Activated B cell treated with CpG ODN at 0.5 μM for 24 hours (primary cell): Measurements from ENCODE around the gene NAA38. TPM values are rescaled to one million over a fixed set of nuclear protein-coding genes. Genes with fewer than 3 reads are reported as not detected.

Source experiments
- ATAC-seq: fragments of 200-7000 bp; cut with Tn5 transposase; one replicate; pipeline ENCODE4 v1.10.0; 2021; ENCODE audit warnings: low read depth, mild to moderate bottlenecking, moderate library complexity
- CTCF ChIA-PET: fragments of 350-600 bp; sonication (Branson Sonifier 250); formaldehyde crosslinking; loops from one replicate; lab custom pipeline; 2021; ENCODE audit warnings: antibody characterized with exemption; lab: Charles Lee
- POLR2A ChIA-PET: fragments of 350-600 bp; sonication (Branson Sonifier 250); formaldehyde crosslinking; loops from one replicate; lab custom pipeline; 2021; ENCODE audit warnings: antibody characterized with exemption; lab: Charles Lee
- DNase-seq: peaks from one replicate; pipeline ENCODE4 v3.0.0; 2022
- H3K27ac Mint-ChIP-seq: one replicate; pipeline ENCODE4 v1.8.0; 2020; ENCODE audit warnings: mixed read lengths
- H3K27me3 Mint-ChIP-seq: one replicate; pipeline ENCODE4 v1.8.0; 2021; ENCODE audit warnings: mixed read lengths
- H3K36me3 Mint-ChIP-seq: one replicate; pipeline ENCODE4 v1.8.0; 2021; ENCODE audit warnings: low read depth, mixed read lengths
- H3K4me1 Mint-ChIP-seq: one replicate; pipeline ENCODE4 v1.8.0; 2021; ENCODE audit warnings: mixed read lengths
- H3K4me3 Mint-ChIP-seq: one replicate; pipeline ENCODE4 v1.8.0; 2020; ENCODE audit warnings: mild to moderate bottlenecking, mixed read lengths
- H3K9me3 Mint-ChIP-seq: one replicate; pipeline ENCODE4 v1.8.0; 2020; ENCODE audit warnings: mixed read lengths
- CTCF ChIP-seq: fragments of 200-600 bp; IDR thresholded peaks from one replicate; pipeline ENCODE4 v1.8.0; 2022; ENCODE audit warnings: antibody characterized with exemption, mild to moderate bottlenecking
- intact Hi-C: fragments of 100-400 bp; cut with micrococcal nuclease; formaldehyde crosslinking; loops from one replicate; pipeline ENCODE4 v1.15.1; 2024
- total RNA-seq: library from RNA; stranded (reverse); gene quantifications from 2 replicates; pipeline ENCODE4 v1.2.3, GENCODE V29; 2022

Gene NAA38
- total RNA-seq, 1 donor from 2014 or later: 36.0 TPM

- ChIA-PET POLR2A (interaction anchor here (0.6 to 1.5 kb wide), 6 partner anchors 9 to 106 kb away, joined by 3 to 5 read pairs (median 4); partner anchors contain the start of genes CNTROB, KDM6B and TRAPPC1), CTCF (interaction anchor here (0.8 to 2.1 kb wide), 10 partner anchors 9 to 232 kb away, joined by 3 to 11 read pairs (median 4); partner anchors contain the start of gene KDM6B)
- H3K4me3 Mint-ChIP-seq: no peak overlapping the region
- DNase-seq (no peak), ATAC-seq (no peak)
- no peaks in the 10 kb centered on the region for H3K36me3 Mint-ChIP-seq
- TF ChIP-seq CTCF: no peak
- H3K4me1 Mint-ChIP-seq: no peaks in the 10 kb centered on the region
- no peak overlapping the region for H3K27ac Mint-ChIP-seq
- intact Hi-C loops: no loop called here
- H3K27me3 Mint-ChIP-seq: peaks cover 18% of the 10 kb centered on the region
- H3K9me3 Mint-ChIP-seq: no peaks in the 10 kb centered on the region
These were observed 32.0 kb downstream of the NAA38 start for GRCh38 chr17:7825206-7825990.

GRCh38 chr17:7824021-7824924 is 33.1 kb downstream of the NAA38 start:
- POLR2A ChIA-PET: interaction anchor here (0.7 to 1.5 kb wide), 5 partner anchors 10 to 108 kb away, joined by 3 to 5 read pairs (median 4); partner anchors contain the start of genes CNTROB, KDM6B and TRAPPC1
- intact Hi-C loops: no loop called here
- Mint-ChIP-seq H3K36me3 (no peaks in the 10 kb centered on the region), H3K4me3 (no peak overlapping the region), H3K9me3 (no peaks in the 10 kb centered on the region), H3K4me1 (no peaks in the 10 kb centered on the region), H3K27ac (no peak overlapping the region), H3K27me3 (peaks cover 12% of the 10 kb centered on the region)
- CTCF ChIA-PET: interaction anchor here (0.6 to 2.1 kb wide), 13 partner anchors 10 to 233 kb away, joined by 3 to 11 read pairs (median 5); partner anchors contain the start of gene KDM6B
- no peak for TF ChIP-seq CTCF
- no peak for DNase-seq
- ATAC-seq: no peak

GRCh38 chr17:7823581-7824001 is 33.8 kb downstream of the NAA38 start:
- POLR2A ChIA-PET: no interaction called here
- TF ChIP-seq CTCF: no peak
- DNase-seq (no peak), ATAC-seq (no peak)
- Mint-ChIP-seq H3K4me1 (no peaks in the 10 kb centered on the region), H3K27ac (no peak overlapping the region), H3K4me3 (no peak overlapping the region), H3K9me3 (no peaks in the 10 kb centered on the region), H3K36me3 (no peaks in the 10 kb centered on the region), H3K27me3 (peaks cover 11% of the 10 kb centered on the region)
- intact Hi-C loops: loop anchor here (2.0 kb wide), 1 partner anchor 81 kb away; no protein-coding TSS in a partner anchor
- CTCF ChIA-PET: interaction anchor here (1.0 to 1.9 kb wide), 5 partner anchors 11 to 89 kb away, joined by 3 to 5 read pairs (median 5); no protein-coding TSS in a partner anchor

- intact Hi-C loops: loop anchor here (1.0 to 2.0 kb wide), 7 partner anchors 12 to 235 kb away; partner anchors contain the start of genes KDM6B and NAA38
- TF ChIP-seq CTCF: no peak
- ChIA-PET CTCF (interaction anchor here (1.8 to 1.9 kb wide), 3 partner anchors 13 to 91 kb away, joined by 5 read pairs; no protein-coding TSS in a partner anchor), POLR2A (no interaction called here)
- Mint-ChIP-seq H3K4me1 (no peaks in the 10 kb centered on the region), H3K4me3 (no peak overlapping the region), H3K27me3 (peaks cover 11% of the 10 kb centered on the region), H3K27ac (no peak overlapping the region), H3K36me3 (no peaks in the 10 kb centered on the region), H3K9me3 (no peaks in the 10 kb centered on the region)
- no peak for ATAC-seq
- no peak for DNase-seq
These were observed 35.2 kb downstream of the NAA38 start for GRCh38 chr17:7822126-7822525.
